ENCODE measurements around the gene GTF2A2.

Gene GTF2A2

GRCh38 chr15:59685737-59686297 lies 28.5 kb upstream of the GTF2A2 start:
- TF ChIP-seq GATA2 (IDR thresholded peaks at IDR 0.05; ENCODE audit: low read depth, low read length), result no peak
- TF ChIP-seq GATA3 (IDR thresholded peaks at IDR 0.05; ENCODE audit: low read depth, low read length), result no peak

GRCh38 chr15:59680870-59681269 lies 23.6 kb upstream of the GTF2A2 start:
- no peak for TF ChIP-seq GATA2 (IDR thresholded peaks at IDR 0.05; ENCODE audit: low read depth, low read length)
- no peak for TF ChIP-seq GATA3 (IDR thresholded peaks at IDR 0.05; ENCODE audit: low read depth, low read length)

- TF ChIP-seq GATA2 (IDR thresholded peaks at IDR 0.05; ENCODE audit: low read depth, low read length), result no peak
- no peak for TF ChIP-seq GATA3 (IDR thresholded peaks at IDR 0.05; ENCODE audit: low read depth, low read length)
Measured at GRCh38 chr15:59680346-59680745, 23.0 kb upstream of the GTF2A2 start.

GRCh38 chr15:59678620-59679019 lies 21.3 kb upstream of the GTF2A2 start:
- TF ChIP-seq GATA3 (IDR thresholded peaks at IDR 0.05; ENCODE audit: low read depth, low read length) (no peak), GATA2 (IDR thresholded peaks at IDR 0.05; ENCODE audit: low read depth, low read length) (no peak)

GRCh38 chr15:59678172-59678571 lies 20.9 kb upstream of the GTF2A2 start:
- TF ChIP-seq GATA3 (IDR thresholded peaks at IDR 0.05; ENCODE audit: low read depth, low read length), result no peak

- no peak for TF ChIP-seq GATA2 (IDR thresholded peaks at IDR 0.05; ENCODE audit: low read depth, low read length)
- TF ChIP-seq GATA3 (IDR thresholded peaks at IDR 0.05; ENCODE audit: low read depth, low read length), result no peak
Measured at GRCh38 chr15:59676565-59676964, 19.2 kb upstream of the GTF2A2 start.

GRCh38 chr15:59674361-59674877 lies 17.1 kb upstream of the GTF2A2 start:
- no peak for TF ChIP-seq GATA3 (IDR thresholded peaks at IDR 0.05; ENCODE audit: low read depth, low read length)
- no peak for TF ChIP-seq GATA2 (IDR thresholded peaks at IDR 0.05; ENCODE audit: low read depth, low read length)

GRCh38 chr15:59668556-59668955 lies 11.2 kb upstream of the GTF2A2 start:
- TF ChIP-seq GATA3 (IDR thresholded peaks at IDR 0.05; ENCODE audit: low read depth, low read length) (no peak), GATA2 (IDR thresholded peaks at IDR 0.05; ENCODE audit: low read depth, low read length) (no peak)

- TF ChIP-seq GATA3 (IDR thresholded peaks at IDR 0.05; ENCODE audit: low read depth, low read length) (no peak), GATA2 (IDR thresholded peaks at IDR 0.05; ENCODE audit: low read depth, low read length) (no peak)
Measured at GRCh38 chr15:59662260-59662659, 4.9 kb upstream of the GTF2A2 start.

- no peak for TF ChIP-seq GATA2 (IDR thresholded peaks at IDR 0.05; ENCODE audit: low read depth, low read length)
- TF ChIP-seq GATA3 (IDR thresholded peaks at IDR 0.05; ENCODE audit: low read depth, low read length), result no peak
Measured at GRCh38 chr15:59659366-59659765, 2.1 kb upstream of the GTF2A2 start.

GRCh38 chr15:59657635-59658125 lies 365 bp upstream of the GTF2A2 start:
- no peak for TF ChIP-seq GATA3 (IDR thresholded peaks at IDR 0.05; ENCODE audit: low read depth, low read length)
- TF ChIP-seq GATA2 (IDR thresholded peaks at IDR 0.05; ENCODE audit: low read depth, low read length), result no peak

- no peak for TF ChIP-seq GATA2 (IDR thresholded peaks at IDR 0.05; ENCODE audit: low read depth, low read length)
- TF ChIP-seq GATA3 (IDR thresholded peaks at IDR 0.05; ENCODE audit: low read depth, low read length), result no peak
Measured at GRCh38 chr15:59654046-59654445, 3.3 kb downstream of the GTF2A2 start.

- no peak for TF ChIP-seq GATA2 (IDR thresholded peaks at IDR 0.05; ENCODE audit: low read depth, low read length)
Measured at GRCh38 chr15:59649603-59650002, 7.7 kb downstream of the GTF2A2 start.

GRCh38 chr15:59647085-59647484 lies 10.2 kb downstream of the GTF2A2 start:
- no peak for TF ChIP-seq GATA3 (IDR thresholded peaks at IDR 0.05; ENCODE audit: low read depth, low read length)
- TF ChIP-seq GATA2 (IDR thresholded peaks at IDR 0.05; ENCODE audit: low read depth, low read length), result no peak

- TF ChIP-seq GATA3 (IDR thresholded peaks at IDR 0.05; ENCODE audit: low read depth, low read length) (no peak), GATA2 (IDR thresholded peaks at IDR 0.05; ENCODE audit: low read depth, low read length) (no peak)
Measured at GRCh38 chr15:59646277-59646676, 11.0 kb downstream of the GTF2A2 start.

- no peak for TF ChIP-seq GATA2 (IDR thresholded peaks at IDR 0.05; ENCODE audit: low read depth, low read length)
- TF ChIP-seq GATA3 (IDR thresholded peaks at IDR 0.05; ENCODE audit: low read depth, low read length), result no peak
Measured at GRCh38 chr15:59644756-59645155, 12.6 kb downstream of the GTF2A2 start.
